ENCODE measurements around the gene KIF24.
"Not testable (repeated sequence)": the region's sequence is repeated elsewhere in the genome, so short reads cannot be mapped to it uniquely, and the experiment has no call there.

The KIF24 gene

DNA sequence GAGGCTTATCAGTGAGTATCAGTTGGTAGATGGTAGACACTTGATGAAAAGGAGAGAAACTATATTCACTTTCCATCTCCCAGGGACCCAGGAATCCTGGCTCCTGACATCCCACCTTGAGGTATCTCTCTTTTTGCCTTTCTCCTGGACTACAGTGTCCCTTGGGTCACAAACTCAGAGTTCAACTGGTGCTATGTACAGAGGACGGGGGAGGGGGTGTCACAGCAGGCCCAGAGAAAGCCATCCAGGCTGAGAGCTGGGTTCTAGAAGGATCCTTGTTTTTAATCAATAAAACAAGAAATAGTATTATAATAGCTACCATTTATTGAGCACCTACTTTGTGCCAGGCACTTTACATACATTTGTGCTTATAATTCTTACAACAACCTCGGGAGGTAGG lies 37.3 kb upstream of the KIF24 start:
- no peak overlapping the region for H3K4me3 ChIP-seq (ENCODE audit: low read depth, low read length)

DNA sequence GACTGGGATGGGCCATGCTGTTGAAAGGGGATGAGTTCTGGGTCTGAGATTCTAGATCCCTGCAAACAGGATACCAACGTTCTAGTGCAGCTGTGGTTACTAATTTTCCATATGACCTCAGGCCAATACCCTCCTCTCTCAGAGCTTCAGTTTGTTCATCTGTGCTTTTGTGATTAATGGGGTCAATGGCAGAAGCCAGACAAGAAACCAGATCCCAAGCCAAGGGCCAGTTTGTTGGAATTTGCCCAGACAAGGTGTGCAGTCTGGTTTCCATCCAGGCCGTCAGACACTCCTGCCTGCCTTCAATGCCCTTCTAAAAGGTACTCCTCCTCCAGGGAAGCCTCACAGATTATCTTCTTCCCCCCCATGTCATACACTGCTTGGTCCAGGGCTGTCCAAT lies 36.2 kb upstream of the KIF24 start:
- H3K4me3 ChIP-seq (ENCODE audit: low read depth, low read length): no peak overlapping the region

DNA sequence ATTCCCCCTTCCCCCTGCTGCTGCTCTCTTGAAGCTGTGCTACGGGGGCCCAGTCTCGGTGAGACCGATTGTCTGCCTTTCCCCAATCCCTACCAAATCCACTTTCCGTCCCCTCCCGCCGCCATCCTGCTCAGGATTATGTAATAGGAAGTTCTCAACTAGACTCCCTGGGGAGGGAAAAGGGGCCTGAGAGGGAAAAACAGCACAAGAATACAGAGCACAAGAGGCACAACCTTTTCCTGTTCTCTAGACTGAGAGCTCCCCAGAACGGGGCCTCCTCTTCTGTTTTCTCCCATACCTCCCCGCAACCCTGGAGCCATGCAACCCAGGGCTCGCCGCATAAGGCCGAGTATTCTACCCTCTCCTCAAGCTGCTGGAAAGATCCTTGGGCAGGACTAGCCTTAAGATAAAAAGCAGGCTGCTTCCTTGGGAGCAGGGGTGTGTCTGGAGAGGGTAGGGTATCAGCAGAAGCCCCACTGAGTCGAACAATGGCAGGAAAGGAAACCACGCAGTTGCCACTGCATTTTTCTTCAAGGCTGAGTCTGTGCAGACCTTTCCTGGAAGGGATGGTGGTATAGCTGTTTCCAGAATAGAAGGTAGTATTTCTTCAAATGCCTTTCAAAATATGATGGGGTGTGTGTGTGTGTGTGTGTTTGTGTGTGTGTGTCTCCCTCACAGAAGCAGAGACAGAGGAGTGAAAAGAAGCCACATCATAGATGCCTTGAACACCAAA lies 34.7 kb upstream of the KIF24 start:
- H3K4me3 ChIP-seq (ENCODE audit: low read depth, low read length): no peak overlapping the region

DNA sequence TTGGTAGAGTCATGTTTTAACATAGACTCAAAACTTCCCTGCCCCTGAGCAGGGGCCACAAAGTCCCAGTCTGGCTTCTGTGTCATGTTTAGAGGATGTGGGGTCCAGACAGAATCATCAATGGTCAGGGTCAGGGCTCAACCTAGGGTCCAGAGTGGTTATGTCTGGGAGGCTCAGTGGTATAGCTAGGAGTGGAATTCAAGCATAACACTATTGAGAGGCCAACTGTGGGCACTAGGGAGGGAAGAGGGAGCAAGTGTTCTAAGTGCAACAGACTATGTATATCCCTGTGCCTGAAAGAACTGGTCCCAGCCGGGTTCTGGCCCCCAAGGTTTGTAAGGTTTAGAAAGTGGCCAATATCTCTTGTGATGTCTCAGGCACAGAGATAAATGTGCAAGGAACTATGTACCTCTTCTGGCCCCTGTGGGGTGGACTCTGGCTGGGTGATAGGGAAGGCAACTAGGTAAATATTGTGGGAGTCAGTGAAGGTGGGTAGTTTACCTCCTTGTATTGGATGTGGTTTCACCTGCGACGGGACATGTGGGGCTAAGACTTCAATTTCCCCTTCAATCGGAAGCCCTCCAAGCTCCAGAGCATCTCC lies 33.6 kb upstream of the KIF24 start:
- H3K4me3 ChIP-seq (ENCODE audit: low read depth, low read length): no peak overlapping the region

DNA sequence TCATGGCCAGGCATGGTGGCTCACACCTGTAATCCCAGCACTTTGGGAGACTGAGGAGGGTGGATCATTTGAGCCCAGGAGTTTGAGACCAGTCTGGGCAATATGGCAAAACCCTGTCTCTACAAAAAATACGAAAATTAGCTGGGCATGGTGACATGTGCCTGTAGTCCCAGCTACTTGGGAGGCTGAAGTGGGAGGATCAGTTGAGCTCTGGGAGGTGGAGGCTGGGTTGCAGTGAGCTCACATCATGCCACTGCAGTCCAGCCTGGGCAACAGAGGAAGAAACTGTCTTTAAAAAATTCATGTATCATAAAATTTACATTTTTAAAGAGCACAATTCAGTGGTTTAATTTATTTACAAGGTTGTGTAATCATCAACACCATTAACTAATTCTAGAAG lies 23.9 kb upstream of the KIF24 start:
- H3K4me3 ChIP-seq (ENCODE audit: low read depth, low read length): not testable (repeated sequence)

DNA sequence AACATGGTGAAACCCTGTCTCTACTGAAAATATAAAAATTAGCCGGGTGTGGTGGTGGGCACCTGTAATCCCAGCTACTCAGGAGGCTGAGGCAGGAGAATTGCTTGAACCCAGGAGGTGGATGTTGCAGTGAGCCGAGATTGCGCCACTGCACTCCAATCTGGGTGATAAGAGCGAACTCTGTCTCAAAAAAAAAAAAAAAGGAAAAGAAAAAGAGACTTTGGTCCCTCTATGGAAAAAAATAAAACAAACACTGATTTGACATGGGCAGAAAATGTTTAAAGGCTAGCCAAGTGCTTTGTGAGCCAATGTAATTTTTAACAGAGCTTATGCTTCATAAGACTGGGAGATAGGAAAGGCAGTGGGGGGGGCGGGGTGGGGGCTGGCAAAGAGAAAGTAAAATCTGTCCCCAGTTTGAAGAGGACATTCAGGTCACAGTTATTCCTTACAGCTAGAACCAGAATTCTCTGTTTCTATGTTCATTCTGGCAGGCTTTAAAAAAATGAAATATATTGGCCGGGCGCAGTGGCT lies 23.1 kb upstream of the KIF24 start:
- H3K4me3 ChIP-seq (ENCODE audit: low read depth, low read length): not testable (repeated sequence)

DNA sequence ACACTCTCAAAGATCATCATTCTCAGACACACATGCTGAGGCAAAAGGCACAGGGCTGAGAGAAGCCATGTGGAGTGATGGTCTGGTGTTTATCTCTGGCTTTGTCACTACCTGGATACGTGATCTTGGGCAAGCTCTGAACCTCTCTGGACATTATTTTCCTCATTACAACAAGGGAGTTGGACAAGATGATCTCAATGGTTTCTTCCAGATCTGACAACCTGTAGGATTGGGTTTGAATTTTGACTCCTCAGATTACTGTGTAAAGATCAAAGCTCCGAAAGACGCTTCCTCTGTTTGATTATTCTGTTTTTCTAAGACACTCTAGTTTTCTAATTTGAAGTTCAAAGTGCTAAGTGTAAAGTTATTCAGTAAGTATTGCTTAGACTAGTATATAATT lies 20.3 kb upstream of the KIF24 start:
- no peak overlapping the region for H3K4me3 ChIP-seq (ENCODE audit: low read depth, low read length)

DNA sequence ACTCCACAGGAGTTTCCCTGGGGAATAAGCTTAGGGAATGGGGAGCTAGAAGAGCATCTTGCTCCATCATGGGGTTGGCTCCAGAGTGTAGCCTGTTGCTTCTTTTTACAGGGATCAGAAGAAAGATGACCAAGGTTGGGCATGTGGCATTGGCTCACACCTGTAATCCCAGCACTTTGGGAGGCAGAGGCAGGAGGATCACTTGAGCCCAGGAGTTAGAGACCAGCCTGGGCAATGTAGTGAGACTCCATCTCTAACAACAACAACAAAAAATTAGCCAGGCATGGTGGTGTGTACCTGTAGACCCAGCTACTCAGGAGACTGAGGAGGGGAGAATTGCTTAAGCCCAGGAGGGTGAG lies 18.7 kb upstream of the KIF24 start:
- H3K4me3 ChIP-seq (ENCODE audit: low read depth, low read length): no peak overlapping the region

DNA sequence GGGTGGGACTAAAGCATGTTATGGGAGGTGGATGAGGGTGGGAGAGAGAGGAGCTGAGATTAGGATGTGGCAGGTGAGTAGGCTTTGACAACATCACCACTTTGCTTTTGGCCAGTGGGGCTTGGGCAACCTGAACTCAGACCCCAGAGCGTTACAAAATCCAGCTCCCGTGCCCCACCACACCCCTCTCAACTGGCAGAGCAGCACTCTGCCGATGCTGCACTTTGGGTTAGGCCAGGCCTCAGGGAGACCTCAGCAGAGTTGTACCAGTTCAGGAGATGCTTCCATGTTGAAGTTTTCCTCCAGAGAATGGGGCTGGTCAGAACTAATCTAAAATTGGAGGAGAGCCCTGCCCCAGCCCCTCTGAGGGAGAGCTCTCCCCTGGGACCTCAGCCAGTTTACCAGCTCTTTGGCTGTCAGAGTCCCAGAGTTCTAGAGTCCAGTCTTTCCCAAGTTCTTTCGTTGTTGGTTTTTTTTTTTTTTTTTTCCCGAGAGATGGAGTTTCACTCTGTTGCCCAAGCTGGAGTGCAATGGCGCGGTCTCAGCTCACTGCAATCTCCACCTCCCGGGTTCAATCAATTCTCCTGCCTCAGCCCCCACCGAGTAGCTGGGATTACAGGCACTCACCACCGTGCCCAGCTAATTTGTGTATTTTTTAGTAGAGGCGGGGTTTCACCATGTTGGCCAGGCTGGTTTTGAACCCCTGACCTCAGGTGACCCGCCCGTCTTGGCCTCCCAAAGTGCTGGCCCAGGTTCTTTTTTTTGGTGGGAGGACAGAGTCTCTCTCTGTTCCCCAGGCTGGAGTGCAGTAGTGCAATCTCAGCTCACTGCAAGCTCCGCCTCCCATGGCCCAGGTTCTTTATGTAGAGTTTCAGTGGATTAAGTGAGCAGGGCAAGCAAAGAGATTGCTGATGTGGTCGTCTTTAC lies 18.1 kb upstream of the KIF24 start:
- no peak overlapping the region for H3K4me3 ChIP-seq (ENCODE audit: low read depth, low read length)

DNA sequence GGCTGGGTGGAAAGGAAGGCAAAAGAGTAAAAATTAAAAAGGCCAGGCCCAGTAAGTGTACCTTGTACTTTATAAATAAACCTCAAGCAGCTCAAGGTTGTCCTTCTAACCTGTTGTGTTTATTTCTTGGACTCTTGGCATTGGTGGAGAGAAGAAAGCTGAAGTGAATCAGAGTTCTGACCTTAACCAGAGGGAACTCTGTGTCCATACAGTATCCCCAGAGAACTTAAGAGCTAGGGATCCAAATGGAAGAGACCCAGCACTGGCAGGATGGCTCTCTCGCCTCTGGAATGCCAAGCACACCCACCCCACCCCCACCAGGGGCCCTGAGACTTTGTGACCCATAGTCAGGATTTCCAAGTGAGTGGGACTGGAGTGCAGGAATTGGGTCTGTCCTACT lies 14.5 kb upstream of the KIF24 start:
- no peak overlapping the region for H3K4me3 ChIP-seq (ENCODE audit: low read depth, low read length)

DNA sequence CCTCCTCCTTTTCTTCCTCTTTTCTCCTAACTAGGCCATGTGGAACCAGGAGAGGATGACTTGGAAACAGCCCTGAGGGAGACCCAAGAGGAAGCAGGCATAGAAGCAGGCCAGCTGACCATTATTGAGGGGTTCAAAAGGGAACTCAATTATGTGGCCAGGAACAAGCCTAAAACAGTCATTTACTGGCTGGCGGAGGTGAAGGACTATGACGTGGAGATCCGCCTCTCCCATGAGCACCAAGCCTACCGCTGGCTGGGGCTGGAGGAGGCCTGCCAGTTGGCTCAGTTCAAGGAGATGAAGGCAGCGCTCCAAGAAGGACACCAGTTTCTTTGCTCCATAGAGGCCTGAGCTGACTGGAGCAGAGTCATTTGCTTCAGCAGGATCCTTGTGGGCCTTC lies 14.0 kb upstream of the KIF24 start:
- no peak overlapping the region for H3K4me3 ChIP-seq (ENCODE audit: low read depth, low read length)

DNA sequence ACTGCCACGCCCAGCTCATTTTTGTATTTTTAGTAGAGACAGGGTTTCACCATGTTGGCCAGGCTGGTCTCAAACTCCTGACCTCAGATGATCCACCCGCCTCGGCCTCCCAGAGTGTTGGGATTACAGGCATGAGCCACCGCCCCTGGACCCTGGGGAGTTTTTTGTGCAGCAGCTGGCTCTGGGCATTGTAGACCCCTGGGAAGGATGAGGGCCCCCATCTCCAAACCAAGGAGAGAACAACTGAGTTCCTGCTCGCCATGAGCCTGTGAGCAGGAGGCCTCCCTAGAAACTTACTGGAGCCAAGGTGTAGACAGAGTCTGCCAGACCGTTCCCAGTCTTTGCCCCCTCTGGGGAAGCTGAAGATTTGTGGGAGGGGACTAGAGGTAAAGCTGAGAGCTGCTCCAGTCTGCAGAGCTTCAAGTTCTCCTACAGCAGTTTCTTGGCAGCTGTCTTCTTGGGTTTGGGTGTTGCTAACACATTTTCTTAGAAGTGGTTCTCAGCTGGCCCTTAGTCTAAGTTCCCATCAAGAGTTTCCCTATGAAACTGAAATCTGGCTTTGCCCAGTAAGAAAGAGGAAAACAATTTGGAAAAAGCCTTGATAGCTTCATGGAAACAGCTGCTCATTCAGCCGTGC lies 12.7 kb upstream of the KIF24 start:
- H3K4me3 ChIP-seq (ENCODE audit: low read depth, low read length): no peak overlapping the region

DNA sequence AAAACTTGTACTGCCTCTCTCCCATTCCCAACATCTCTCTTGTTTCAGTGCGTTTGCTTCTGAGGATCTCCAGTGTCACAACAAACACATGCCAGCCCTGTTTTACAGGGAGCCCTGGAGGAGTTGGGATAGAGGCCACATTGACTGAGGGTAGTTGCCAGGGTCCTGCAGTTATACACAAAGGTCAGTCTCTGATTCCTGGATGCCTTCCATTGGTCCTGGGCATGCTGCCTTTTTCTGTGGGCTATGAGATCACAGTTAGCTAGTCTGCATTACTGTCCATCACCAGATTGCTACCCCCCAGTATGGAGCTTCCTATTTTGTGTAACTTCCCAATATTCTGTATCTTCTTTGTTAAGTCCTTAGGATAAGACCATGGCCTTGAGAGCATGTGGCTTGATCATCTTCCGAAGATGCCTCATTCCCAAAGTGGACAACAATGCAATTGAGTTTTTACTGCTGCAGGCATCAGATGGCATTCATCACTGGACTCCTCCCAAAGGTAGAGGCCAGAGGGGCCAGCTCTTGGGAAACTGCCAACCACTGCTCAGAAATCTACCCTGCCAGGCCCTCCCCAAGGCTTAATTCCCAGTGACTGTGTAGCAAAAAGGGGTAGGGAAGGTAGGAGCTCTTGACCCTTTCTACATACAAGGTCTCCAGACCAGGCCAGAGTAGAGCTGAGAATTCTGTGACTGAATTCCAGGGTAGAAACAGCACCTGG lies 9.8 kb upstream of the KIF24 start:
- no peak overlapping the region for H3K4me3 ChIP-seq (ENCODE audit: low read depth, low read length)

DNA sequence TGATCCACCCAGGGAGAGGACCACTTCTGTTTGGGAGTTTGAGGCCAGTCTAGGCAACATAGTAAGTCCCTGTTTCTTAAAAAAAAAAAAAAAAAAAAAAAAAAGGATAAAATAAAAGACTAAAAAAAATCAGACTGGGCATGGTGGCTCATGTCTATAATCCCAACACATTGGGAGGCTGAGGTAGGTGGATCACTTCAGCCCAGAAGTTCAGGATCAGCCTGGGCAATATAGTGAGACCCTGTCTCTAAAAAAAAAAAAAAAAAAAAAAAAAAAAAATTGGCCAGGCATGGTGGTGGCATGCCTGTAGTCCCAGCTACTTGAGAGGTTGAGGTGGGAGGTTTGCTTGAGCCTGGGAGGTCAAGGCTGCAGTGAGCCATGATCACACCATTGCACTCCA lies 9.0 kb upstream of the KIF24 start:
- H3K4me3 ChIP-seq (ENCODE audit: low read depth, low read length): not testable (repeated sequence)

DNA sequence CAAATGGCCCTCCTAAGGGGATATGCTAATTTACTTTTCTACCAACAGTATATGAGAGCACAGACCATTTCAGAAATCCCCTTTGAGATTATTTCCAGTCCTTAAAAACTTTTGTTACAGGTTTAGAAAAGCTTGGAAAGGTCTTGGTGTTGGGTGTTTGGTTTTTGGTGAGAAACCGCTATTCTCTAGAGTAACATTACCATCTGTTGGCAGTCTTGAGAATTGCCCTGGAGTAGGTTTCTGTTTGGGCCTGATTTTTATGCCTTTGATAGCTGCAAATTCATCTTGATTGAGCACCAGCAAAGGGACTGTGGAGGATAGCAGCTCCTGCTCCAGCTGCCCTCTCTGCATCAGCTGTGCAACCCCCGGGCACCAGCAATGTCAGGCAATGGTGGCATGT lies 8.3 kb upstream of the KIF24 start:
- no peak overlapping the region for H3K4me3 ChIP-seq (ENCODE audit: low read depth, low read length)

DNA sequence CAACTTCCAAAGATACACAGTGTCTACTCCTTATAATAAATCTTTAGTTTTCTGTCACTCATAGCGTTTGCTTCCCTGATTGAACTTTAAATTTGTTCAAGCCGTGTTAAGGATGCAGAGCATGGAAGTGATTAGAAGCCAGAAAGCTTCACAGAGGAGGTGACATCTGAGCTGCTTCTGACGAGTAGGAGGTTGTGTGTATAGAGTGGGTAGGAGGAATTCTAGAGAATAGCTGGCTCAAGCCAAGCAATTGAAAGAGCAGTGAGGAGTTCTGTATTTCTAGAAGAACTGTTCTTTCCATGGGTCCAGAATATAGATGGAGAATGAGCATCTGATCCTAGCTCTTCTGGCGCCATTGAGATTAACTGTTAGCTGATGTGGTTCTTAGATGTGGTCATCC lies 6.3 kb upstream of the KIF24 start:
- no peak overlapping the region for H3K4me3 ChIP-seq (ENCODE audit: low read depth, low read length)

DNA sequence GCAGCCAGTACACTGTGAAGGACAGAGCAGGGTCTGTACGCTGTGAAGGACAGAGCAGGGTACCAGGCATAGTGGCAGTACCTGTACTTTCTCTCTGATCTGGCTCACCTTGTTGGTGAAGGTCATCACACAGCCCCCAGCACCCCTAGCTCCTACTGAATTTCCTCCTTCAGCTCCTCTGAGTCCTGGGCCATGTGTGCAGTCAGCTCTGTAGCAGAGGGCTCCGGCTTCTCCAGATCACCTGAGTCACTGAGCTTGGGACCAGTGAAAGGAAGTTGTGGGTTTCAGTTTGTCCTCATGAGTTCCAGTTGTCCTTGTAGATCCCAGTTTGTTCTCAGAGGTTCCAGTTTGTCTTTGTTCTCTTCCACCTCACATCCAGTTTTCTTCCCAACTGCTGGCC lies 5.8 kb upstream of the KIF24 start:
- H3K4me3 ChIP-seq (ENCODE audit: low read depth, low read length): no peak overlapping the region

DNA sequence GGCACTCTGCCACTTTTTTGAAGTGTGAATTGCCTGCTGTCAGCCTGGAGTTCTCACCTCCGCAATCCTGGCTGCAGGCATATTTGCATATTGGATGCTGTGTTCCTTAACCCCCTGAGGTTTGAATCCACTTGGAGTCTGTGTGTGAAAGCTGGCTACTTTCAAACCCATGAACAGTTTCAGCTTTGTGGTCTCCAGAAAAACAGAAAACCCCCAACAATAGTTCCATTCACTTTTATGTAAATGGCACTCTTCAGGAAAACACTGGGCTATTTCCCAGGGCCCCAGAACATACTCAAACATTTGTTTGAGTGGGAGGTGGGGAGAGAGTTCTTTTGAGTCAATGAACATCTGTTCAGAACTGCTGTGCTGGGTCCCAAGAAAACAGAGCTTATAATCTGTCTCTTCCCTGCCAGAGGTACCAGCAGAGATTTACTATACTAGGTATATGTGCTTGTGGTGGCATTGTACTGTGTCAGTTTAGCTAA lies 5.3 kb upstream of the KIF24 start:
- no peak overlapping the region for H3K4me3 ChIP-seq (ENCODE audit: low read depth, low read length)

DNA sequence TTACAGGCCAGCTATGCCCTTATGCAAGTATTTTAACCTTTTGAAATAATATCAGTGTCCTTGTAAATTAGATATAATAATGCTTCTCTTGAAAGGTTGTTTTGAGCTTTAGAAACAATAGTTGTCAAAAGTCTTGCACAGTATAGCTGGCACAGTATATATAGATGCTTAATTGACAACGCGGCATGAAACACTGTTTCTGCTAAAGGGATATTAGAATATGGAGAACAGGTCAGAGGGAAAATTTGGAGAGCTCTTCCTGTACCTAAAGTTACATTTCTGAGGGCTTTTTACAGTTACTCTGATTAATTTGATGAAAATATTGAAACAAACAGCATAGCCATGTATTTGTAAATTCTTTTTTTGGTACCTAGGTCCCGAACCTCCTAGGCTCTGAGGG lies 4.8 kb upstream of the KIF24 start:
- H3K4me3 ChIP-seq (ENCODE audit: low read depth, low read length): no peak overlapping the region
